OCI-LY3 (cell line): ENCODE measurements around the gene WFS1.

ENCODE experiments used
- H2AFZ ChIP-seq: fragments of 200-600, 300-600 bp; shearing (Covaris generic); 2 replicates; pipeline ENCODE4 v1.6.0; 2014; ENCODE audit warnings: antibody characterized with exemption, low read depth, low read length
- H3K27ac ChIP-seq: fragments of 200-600, 300-600 bp; sonication (generic); 2 replicates; pipeline ENCODE4 v1.5.1; 2014; ENCODE audit warnings: mild to moderate bottlenecking, low read length, moderate library complexity, mixed read lengths
- H3K27me3 ChIP-seq: fragments of 200-600, 300-600 bp; sonication (generic); 2 replicates; pipeline ENCODE4 v1.6.1; 2014; ENCODE audit warnings: low read depth, low read length, mixed read lengths
- H3K36me3 ChIP-seq: fragments of 200-600, 300-600 bp; sonication (generic); replicated peaks from 2 replicates; pipeline ENCODE3; 2014; ENCODE audit warnings: low read depth, low read length, mixed read lengths
- H3K4me1 ChIP-seq: fragments of 300-600, 200-600 bp; sonication (generic); 2 replicates; pipeline ENCODE4 v1.6.1; 2014; ENCODE audit warnings: low read length, mixed read lengths
- H3K4me2 ChIP-seq: fragments of 200-600, 300-600 bp; sonication (generic); 2 replicates; pipeline ENCODE4 v1.6.1; 2014; ENCODE audit warnings: low read length, mixed read lengths
- H3K4me3 ChIP-seq: fragments of 300-600, 200-600 bp; sonication (generic); 2 replicates; pipeline ENCODE4 v1.5.1; 2014; ENCODE audit warnings: antibody characterized with exemption, mild to moderate bottlenecking, low read length, moderate library complexity
- H3K79me2 ChIP-seq: fragments of 300-600, 200-600 bp; shearing (Covaris generic); 2 replicates; pipeline ENCODE4 v1.6.1; 2014; ENCODE audit warnings: mild to moderate bottlenecking, low read length, mixed read lengths
- H3K9ac ChIP-seq: fragments of 300-600, 200-600 bp; shearing (Covaris generic); 2 replicates; pipeline ENCODE4 v1.6.0; 2014; ENCODE audit warnings: mild to moderate bottlenecking, low read length, moderate library complexity
- H3K9me3 ChIP-seq: fragments of 200-600, 300-600 bp; shearing (Covaris generic); 2 replicates; pipeline ENCODE4 v1.6.1; 2014; ENCODE audit warnings: low read length, mixed read lengths; ENCODE audit not compliant: insufficient read depth
- H4K20me1 ChIP-seq: fragments of 200-600, 300-600 bp; sonication (generic); 2 replicates; pipeline ENCODE4 v1.6.1; 2016; ENCODE audit warnings: low read length, mixed read lengths; ENCODE audit not compliant: insufficient read depth
- EZH2phosphoT487 ChIP-seq: fragments of 200-600 bp; shearing (Covaris generic); IDR thresholded peaks from 2 replicates; pipeline ENCODE4 v1.6.1; 2018; ENCODE audit warnings: antibody characterized with exemption, mixed run types, low read depth
- TF ChIP-seq, protein P1 (sequence below): fragments of 200-600, 300-600 bp; sonication (generic); IDR thresholded peaks from 2 replicates; pipeline ENCODE4 v1.5.1; 2014; ENCODE audit warnings: antibody characterized with exemption, low read length, low read depth

Gene WFS1

DNA sequence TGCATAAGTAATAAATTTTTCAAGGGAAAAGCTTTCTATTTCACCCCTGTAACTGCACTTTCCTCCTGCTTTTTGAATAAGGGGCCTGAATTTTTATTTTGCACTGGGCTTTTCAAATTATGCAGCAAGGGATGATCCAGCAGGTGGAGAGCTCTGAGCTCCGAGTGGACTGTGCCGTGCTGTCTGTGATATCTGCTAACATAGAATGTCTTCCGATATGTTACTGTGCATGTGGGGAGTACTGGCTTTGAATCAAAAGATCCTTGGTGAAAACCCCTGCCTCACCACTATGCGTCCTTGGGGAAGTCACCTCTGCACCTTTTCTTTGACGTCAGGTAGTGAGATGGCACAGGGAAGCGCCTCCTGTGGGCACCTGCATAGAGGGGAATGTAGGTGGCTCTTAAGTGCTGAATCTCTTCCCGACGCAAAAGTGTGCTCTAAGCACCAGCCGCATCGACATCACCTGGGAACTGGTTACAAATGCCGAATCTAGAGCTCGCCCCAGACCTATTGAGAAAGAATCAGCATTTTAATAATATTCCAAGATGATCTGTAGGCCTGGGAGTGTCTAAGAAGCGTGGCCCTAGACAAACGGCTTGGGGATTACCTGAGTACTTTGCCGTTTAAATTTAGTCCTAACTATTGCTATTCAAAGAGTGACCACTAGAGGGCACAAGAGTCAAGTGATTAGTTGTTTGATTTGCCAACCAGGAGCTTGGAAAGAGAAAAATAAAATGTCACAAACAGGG, 19.2 kb upstream of the WFS1 start:
- Histone ChIP-seq H2AFZ (no peak overlapping the region), H3K27me3 (0 out of 2 replicates have a peak, but pooled peaks cover 2% of the 10 kb centered on the region), H3K36me3 (no peaks in the 10 kb centered on the region), H3K4me3 (no peak overlapping the region), H3K4me1 (no peaks in the 10 kb centered on the region), H4K20me1 (no peaks in the 10 kb centered on the region), H3K4me2 (no peak overlapping the region), H3K9ac (no peak overlapping the region), H3K79me2 (no peaks in the 10 kb centered on the region), H3K9me3 (0 out of 2 replicates have a peak, but pooled peaks cover under 1% of the 10 kb centered on the region), H3K27ac (no peak overlapping the region)
- TF ChIP-seq EZH2phosphoT487 = no peak
- TF ChIP-seq, protein P1, sequence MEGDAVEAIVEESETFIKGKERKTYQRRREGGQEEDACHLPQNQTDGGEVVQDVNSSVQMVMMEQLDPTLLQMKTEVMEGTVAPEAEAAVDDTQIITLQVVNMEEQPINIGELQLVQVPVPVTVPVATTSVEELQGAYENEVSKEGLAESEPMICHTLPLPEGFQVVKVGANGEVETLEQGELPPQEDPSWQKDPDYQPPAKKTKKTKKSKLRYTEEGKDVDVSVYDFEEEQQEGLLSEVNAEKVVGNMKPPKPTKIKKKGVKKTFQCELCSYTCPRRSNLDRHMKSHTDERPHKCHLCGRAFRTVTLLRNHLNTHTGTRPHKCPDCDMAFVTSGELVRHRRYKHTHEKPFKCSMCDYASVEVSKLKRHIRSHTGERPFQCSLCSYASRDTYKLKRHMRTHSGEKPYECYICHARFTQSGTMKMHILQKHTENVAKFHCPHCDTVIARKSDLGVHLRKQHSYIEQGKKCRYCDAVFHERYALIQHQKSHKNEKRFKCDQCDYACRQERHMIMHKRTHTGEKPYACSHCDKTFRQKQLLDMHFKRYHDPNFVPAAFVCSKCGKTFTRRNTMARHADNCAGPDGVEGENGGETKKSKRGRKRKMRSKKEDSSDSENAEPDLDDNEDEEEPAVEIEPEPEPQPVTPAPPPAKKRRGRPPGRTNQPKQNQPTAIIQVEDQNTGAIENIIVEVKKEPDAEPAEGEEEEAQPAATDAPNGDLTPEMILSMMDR = peak; percentile 80

DNA sequence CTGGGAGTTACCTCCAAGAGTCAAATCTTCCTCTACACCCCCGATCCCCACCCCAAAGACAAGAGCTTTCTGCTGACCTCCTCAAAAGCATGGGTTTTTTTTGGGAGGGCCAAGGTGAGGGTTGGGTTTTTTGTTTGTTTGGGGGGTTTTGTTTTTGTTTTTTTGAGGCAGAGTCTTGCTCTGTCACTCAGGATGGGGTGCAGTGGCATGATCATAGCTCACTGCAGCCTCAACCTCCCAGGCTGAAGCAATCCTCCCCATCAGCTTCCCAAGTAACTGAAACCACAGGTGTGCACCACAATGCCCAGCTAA, 18.7 kb upstream of the WFS1 start:
- TF ChIP-seq, protein P1 = 0 out of 2 replicates have a peak, but pooled peaks have one; percentile 3
- no peak for TF ChIP-seq EZH2phosphoT487
- Histone ChIP-seq H3K4me2 (no peak overlapping the region), H3K27me3 (0 out of 2 replicates have a peak, but pooled peaks cover 2% of the 10 kb centered on the region), H3K79me2 (no peaks in the 10 kb centered on the region), H3K27ac (no peak overlapping the region), H3K36me3 (no peaks in the 10 kb centered on the region), H3K9me3 (no peaks in the 10 kb centered on the region), H3K9ac (no peak overlapping the region), H3K4me3 (no peak overlapping the region), H2AFZ (no peak overlapping the region), H3K4me1 (no peaks in the 10 kb centered on the region), H4K20me1 (no peaks in the 10 kb centered on the region)

DNA sequence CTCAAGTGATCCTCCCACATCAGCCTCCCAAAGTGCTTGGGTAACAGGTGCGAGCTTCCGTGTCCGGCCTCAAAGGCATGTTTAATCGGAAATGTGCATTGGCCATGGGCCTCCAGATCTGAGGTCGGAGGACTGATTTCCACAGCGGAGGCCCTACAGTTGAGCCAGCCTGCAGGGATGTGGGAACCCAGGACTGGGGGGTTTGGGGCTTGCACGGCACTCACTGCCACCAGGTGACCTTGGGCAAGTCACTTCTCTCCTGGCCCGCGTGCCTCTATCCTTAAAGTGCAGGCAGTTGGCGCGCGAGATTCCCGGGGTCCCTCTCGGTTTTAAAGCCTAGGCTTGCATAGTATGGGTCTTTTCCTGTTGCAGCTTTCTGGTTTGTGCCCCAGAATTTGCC, 18.3 kb upstream of the WFS1 start:
- no peaks in the 10 kb centered on the region for H3K4me1 ChIP-seq
- no peaks in the 10 kb centered on the region for H3K9me3 ChIP-seq
- TF ChIP-seq, protein P1 = no peak
- no peak for TF ChIP-seq EZH2phosphoT487
- no peak overlapping the region for H3K4me3 ChIP-seq
- H3K36me3 ChIP-seq = no peaks in the 10 kb centered on the region
- no peak overlapping the region for H3K4me2 ChIP-seq
- H3K27me3 ChIP-seq = 0 out of 2 replicates have a peak, but pooled peaks cover 2% of the 10 kb centered on the region
- no peak overlapping the region for H3K27ac ChIP-seq
- H4K20me1 ChIP-seq = no peaks in the 10 kb centered on the region
- H3K9ac ChIP-seq = no peak overlapping the region
- no peak overlapping the region for H2AFZ ChIP-seq
- H3K79me2 ChIP-seq = no peaks in the 10 kb centered on the region

DNA sequence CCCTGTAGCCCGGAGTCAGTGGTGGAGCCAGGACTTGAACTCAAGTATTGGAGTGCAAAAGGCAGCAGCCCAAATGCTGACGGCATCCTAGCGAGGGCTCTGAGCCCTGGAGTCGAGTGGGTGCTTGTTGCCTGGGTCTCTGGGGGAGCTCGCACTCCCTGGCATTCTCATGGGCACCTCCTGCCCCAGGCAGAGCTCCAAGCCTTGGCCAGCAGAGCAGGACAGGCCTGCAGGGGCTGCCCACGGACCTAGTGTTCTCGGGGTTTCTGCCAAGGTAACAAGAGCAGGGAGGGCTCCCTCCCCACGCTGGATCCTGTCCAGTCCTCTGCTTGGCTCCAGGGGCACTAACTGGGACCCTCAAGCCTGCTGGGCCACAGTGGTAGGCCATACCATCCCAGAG, 17.6 kb upstream of the WFS1 start:
- Histone ChIP-seq H3K9me3 (no peaks in the 10 kb centered on the region), H4K20me1 (no peaks in the 10 kb centered on the region), H3K4me1 (no peaks in the 10 kb centered on the region), H3K4me2 (no peak overlapping the region), H3K4me3 (no peak overlapping the region), H3K9ac (no peak overlapping the region), H3K27me3 (0 out of 2 replicates have a peak, but pooled peaks cover 2% of the 10 kb centered on the region), H3K36me3 (no peaks in the 10 kb centered on the region), H3K27ac (no peak overlapping the region), H3K79me2 (no peaks in the 10 kb centered on the region), H2AFZ (no peak overlapping the region)
- TF ChIP-seq EZH2phosphoT487 = no peak
- TF ChIP-seq, protein P1 = no peak
